Sciatic nerve (tissue), 2 donors: ENCODE results near the gene TCF3. TPM values are rescaled to one million over a fixed set of nuclear protein-coding genes. Genes with fewer than 3 reads are reported as not detected.

ENCODE experiments used
- ATAC-seq: fragments of 200-7000 bp; cut with Tn5 transposase; one replicate; pipeline ENCODE4 v1.9.1; 2020; ENCODE audit warnings: mild to moderate bottlenecking, moderate library complexity
- DNase-seq: peaks from one replicate; pipeline ENCODE4 v3.0.0-alpha.2; 2020; ENCODE audit warnings: low spot score
- intact Hi-C: fragments of 100-400 bp; cut with DNase I; formaldehyde crosslinking; loops from one replicate; pipeline ENCODE4 v1.14.2; 2022
- total RNA-seq: library from RNA; stranded (reverse); fragmentation: NEBNext Ultra II Directional; extraction: Animal tissue kit (Norgen Biotek cat#: 25700); gene quantifications from one replicate; pipeline ENCODE4 v1.2.1, GENCODE V29; 2021
- donor health status: DM: no; HTN: no; CAD: no.
- donor health status: DM: no; HTN: no; CAD: no.

Gene TCF3
- total RNA-seq, 1 donor from 2014 or later = 48.7 TPM

DNA sequence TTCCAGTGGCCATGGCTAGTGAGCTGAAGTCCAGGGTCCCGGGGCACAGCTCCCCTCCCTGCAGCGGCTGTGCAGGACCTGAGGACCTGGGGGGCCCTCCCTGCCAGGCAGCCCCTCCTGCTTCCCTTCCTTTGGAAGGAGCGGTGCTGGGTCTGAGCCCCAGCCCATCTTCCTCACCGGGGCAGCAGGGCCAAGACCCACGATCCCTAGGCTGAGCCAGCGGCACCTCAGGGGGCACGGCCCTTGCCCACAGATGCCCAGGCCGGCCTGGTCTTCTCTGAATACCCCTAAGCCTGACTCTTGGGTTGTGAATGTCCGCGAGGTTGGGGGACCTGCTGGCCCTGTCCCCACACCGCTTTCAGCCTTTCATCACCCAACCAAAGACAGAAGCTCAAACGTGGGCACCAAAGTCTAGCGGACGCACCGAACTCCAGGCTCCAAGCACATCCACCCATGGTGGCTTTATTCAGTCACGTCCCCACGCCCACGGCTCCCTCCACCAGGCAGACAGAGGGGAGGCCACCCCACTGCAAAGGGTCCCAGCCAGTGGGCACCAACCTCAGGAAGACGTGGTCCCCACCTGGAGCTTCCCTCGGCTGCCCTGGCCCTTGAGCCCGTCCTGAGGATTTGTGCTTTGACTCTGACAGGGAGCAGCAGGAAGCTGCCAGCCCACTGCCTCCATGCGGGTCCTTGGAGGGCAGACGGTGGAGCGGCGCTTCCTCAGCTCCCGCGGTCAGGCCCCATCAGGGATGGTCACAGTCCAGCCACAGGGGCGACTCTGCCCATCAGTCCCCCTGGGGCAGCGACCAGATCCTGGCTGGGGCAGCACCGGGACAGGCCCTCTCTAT, 75.9 kb downstream of the TCF3 start:
- intact Hi-C loops = no loop called here
- DNase-seq (no peak), ATAC-seq (no peak)

DNA sequence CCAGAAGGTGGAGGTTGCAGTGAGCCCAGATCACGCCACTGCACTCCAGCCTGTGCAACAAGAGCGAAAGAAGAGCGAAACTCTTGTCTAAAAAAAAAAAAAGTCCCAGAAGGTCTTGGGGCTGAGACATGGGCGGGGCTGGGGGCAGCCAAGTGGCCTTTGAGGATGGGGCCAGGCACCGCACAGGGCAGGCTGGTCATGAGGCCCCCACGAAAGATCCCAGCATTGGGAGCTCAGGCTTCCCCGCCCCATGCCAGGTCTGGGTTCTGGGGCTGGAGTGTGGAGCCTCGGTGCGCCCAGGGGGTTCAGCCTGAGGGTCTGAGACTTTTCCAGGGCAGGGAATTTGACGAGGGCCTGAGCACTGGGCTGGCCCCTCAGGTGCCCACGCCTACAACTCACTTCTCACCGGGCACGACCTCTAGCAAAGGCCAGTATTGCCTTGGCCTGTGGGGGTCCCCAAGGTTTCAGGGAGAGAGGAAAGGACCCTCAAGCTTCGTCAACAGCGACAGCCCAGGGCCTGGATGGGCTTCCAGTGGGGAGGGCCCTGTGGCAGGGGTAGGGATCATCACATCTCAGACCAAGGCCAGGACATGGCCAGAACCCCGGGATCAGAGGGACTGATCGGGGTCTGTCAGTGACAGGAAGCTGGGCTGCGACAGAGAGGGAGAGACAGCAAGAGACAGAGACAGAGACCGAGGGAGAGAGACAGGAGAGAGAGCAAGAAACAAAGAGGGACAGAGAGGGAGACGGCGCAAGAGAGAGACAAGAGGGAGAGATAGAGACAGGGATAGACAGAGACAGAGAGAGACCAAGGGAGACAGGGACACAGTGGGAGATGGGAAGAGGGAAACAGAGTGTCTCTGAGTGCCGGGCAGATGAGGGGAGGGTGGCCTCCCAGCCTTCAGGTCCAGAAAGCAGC, 76.8 kb downstream of the TCF3 start:
- intact Hi-C loops = no loop called here
- no peak for ATAC-seq
- no peak for DNase-seq

DNA sequence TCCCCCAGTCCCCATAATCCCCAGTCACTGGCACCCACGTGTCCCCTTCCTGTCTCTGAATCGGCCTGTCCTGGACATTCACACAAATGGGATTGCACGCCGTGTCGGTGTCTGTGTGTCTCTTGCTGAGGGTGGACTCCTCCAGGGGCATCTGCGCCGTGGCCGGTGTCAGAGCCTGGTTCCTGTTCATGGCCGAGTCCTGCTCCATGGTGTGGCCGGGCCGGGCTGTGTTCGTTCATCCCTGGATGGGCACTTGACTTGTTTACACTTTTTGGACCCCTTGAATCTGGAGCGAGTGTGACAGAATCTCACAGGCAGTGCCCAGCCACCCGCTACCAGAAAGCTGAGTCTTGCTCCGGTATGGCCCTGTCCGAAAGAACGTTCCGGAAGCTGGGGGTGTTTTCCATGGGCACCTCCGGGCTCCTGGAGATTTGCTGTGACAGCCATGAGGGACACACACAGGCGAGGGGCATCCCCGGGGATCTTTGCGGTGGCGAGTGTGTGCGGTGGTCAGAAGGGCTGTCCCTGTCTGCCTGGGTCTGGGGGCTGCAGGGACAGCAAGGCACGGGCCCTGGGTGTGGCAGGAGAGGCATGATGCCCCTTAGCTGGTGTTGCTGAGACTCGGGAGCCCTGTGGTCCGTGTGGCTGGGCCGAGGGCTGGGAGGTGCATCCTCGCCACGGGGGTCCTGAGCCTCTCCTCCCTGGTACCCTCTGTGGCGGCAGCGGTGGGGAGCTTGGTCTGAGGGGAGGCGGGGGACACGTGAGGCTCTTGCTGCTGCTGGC, 77.9 kb downstream of the TCF3 start:
- no peak for DNase-seq
- intact Hi-C loops = no loop called here
- ATAC-seq = no peak

DNA sequence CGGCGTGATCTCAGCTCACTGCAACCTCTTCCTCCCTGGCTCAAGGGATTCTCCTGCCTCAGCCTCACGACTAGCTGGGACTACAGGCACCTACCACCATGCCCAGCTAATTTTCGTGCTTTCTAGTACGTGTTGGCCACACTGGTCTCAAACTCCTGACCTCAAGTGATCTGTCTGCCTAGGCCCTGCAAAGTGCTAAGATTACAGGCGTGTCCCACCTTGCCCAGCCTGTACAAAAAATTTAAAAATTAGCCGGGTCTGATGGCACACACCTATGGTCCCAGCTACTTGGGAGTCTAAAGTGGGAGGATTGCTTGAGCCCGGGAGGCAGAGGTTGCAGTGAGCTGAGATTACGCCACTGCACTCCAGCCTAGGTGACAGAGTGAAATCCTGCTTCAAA, 79.6 kb downstream of the TCF3 start:
- intact Hi-C loops = no loop called here
- no peak for DNase-seq
- no peak for ATAC-seq

DNA sequence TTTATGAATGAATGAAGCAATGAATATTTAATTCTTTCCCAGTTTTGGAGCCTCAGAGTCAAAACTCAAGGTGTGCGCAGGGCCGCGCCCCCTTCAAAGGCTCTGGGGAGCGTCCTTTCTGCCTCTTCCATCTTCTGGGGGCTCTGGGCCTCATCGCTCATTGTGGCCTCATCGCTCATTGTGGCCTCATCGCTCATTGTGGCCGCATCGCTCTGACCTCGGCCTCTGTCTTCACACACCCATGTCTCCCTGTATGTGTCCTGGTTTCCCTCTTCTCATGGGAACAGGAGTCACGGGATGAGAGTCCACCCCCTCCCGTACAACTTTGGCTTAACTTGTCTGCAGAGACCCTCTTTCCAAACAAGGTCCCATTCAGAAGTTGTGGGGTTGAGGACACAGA, 81.1 kb downstream of the TCF3 start:
- ATAC-seq = no peak
- intact Hi-C loops = no loop called here
- DNase-seq = no peak

DNA sequence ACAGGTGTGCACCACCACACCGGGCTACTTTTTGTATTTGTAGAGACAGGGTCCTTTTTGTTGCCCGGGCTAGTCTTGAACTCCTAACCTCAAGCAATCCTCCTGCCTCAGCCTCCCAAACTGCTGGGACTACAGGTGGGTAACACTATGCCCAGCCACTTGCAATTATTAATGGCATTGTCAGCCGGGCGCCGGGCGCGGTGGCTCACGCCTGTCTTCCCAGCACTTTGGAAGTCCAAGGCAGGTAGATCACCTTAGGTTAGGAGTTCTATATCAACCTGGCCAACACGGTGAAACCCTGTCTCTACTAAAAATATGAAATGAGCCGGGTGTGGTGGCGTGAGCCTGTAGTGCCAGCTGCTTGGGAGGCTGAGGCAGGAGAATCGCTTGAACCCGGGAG, 81.6 kb downstream of the TCF3 start:
- intact Hi-C loops = no loop called here
- DNase-seq (no peak), ATAC-seq (no peak)

DNA sequence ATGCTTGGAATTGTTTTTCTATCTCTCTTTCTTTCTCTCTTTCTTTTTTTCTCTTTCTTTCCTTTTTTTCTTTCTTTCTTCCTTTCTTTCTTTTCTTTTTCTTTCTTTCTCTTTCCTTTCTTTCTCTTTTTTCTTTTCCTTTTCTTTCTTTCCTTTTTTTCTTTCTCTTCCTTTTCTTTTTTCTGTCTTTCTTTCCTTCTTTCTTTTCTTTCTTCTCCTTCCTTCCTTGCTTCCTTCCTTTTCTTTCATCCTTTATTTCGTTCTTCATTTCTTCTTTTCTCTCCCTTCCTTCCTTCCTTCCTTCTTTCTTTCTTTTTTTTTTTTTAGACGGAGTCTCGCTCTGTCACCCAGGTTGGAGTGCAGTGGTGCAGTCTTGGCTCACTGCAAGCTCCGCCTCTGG, 82.4 kb downstream of the TCF3 start:
- ATAC-seq (no peak), DNase-seq (no peak)
- intact Hi-C loops = no loop called here

DNA sequence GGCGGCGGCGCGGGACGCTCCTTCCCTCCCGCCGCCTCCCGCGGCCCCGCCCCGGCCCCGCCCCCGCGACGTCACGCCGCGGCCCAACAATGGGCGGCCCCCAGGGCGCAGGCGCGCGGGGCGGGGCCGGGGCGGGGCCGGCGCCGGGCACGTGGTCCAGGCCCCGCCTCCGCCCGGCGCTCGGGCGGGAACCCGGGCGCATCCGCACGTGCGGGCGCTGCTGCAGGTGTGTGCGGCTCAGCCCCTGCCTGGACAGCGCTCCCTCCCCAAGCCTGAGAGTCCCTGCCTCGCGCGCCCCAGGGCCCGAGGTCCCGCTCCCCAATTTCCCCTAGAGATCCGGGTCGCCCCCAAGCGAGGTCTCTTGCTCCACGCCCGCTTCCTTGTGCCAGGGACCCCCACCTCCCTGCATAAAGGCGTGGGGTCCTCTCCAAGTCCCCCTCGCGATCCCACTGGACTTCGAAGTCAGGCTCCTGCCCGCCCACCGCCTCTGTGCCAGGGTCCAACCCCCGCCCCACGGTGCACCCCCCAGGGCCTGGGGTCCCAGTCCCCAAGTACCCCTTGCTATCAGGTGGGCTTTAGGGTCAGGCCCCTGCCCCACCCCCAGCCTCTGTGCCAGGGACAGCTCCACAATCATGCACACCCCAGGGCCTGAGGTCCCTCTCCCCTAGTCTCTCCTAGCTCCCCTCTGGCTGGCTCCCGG, 83.9 kb downstream of the TCF3 start, which contains the start of gene MEX3D:
Gene MEX3D (minus strand): TSS at position 6 of the 700 bp plus-strand sequence. CDS start 267 bp downstream, outside the sequence.
- peak; percentile 74 for ATAC-seq
- intact Hi-C loops = no loop called here
- peak; percentile 87 for DNase-seq

DNA sequence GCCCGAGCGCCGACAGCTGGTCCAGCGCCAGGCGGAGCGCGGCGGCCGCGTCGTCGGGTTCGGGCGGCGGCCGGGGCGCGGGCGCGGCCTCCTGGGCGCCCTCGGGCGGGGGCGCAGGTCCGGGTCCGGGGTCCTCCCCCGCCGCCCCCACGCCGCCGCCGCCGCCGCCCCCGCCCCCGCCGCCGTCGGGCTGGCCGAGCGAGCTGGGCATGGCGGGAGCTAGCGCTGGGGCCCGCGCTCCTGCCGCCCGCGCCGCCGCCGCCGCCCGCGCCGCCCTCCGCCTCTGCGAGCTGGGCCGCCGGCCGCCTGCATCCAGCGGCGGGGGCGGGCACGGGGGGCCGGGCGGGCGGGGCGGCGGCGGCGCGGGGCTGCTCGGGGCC, 84.6 kb downstream of the TCF3 start:
- intact Hi-C loops = no loop called here
- no peak for DNase-seq
- no peak for ATAC-seq

DNA sequence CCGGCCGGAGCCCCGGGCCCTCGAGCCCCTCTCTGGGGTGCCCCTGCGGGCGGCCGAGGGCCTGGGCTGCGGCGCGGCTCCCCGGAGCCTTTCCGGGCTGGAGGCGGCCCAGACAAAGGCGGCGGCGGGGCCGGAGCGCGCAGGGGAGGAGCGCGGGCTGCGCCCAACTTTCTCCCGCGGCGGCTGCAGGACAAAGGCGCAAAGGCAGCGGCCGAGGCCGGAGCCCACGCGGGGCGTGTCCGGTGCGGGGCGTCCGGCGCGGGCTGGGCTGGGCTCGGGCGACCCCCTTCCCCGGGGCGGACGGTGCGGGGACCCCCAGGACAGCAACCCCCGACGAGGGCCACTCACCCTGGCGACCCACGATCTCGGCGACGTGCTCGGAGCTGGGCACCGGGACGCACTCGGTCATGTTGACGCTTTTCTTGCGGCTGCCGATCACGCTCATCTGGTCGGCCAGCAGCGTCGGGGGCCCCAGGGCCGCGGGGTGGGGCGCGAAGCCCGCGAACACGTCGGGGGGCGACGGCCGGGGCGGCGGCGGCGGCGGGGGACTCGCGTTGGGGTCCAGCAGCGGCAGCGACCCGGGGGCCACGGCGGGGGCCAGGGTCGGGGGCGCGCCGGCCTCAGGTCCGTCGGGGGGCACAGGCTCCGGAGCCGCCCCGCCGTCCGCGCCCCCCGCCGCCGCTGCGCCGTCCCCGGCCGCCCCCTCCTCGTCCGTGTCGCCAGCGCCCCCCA, 85.1 kb downstream of the TCF3 start:
- DNase-seq = no peak
- no peak for ATAC-seq
- intact Hi-C loops = no loop called here

DNA sequence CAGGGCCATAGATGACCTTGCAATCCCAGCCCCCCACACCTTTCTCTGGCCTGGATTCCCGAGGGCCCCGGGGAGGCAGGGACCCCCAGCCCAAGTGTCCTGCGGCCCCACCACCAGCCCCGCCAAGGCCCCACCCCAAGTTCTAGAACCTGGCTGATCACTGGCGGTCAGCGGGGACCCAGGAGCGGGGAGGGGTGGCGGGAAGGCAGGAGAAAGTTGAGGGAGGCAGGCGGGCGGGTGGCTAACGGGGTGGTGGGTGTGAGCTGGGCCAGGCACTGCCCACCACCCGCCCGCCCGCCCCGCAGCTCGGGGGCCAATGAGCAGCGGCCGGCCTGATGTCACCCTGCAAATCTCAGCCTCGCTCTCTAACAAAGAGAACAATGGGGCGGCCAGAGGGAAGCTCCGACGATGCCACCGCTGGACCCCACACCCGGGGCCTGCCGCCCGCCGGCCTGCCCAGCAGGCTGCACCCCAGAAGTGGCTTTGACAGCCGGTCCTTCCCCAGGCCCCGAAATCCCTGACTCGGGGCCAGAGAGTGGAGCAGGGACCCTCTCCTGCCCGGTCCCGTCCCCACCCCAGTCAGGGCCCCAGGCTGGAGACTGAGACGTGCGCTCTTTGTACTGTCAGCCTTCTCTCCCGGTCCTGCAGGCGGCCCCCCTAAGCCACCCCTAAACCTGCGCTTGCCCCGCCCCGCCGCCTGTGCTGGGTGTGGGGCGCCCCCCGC, 85.9 kb downstream of the TCF3 start:
- ATAC-seq = peak; percentile 92
- DNase-seq = peak; percentile 85
- intact Hi-C loops = no loop called here

DNA sequence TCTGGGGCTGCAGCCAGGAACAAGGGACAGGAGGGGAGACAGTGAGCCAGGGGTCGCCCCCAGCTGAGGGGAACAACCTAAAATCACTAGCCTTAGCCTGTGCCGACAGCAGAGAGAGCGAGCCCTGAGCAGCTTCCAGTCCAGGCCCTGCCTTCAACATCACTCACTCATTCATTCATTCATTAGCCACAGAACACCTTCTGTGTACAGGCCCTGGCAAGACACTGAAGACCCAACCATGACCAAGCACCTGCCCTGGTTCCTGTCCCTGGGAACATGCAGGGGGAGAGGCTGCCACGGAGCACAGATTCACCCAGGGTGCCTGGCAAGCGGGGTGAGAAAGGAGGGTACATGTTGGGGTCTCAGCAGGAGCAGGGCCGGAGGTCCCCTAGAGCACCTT, 89.2 kb downstream of the TCF3 start:
- intact Hi-C loops = no loop called here
- no peak for ATAC-seq
- no peak for DNase-seq

DNA sequence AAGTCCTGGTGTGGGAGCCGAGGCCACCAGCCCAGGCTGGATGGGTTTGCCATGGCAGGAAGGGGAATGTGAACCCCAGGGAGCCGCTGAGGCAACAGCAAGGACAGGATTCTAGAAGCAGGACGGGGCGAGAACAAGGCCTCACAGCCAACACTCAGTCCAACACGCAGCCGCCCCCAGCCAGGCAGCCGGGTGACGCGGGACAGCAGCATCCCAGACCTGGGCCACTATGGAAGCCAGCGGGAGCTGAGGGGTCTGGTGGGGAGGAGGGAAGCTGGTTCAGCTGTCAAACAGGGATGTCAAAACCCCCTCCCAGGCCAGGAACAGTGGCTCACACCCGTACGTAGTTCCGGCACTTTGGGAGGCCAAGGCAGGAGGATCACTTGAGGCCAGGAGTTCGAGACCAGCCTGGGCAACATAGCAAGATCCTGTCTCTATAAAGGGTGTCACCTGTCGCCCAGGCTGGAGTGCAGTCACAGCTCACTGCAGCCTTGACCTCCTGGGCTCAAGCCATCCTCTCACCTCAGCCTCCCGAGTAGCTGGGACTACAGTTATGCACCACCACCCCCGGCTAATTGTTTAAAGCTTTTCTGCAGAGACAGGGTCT, 91.1 kb downstream of the TCF3 start:
- intact Hi-C loops = no loop called here
- DNase-seq (peak; percentile 58), ATAC-seq (no peak)

DNA sequence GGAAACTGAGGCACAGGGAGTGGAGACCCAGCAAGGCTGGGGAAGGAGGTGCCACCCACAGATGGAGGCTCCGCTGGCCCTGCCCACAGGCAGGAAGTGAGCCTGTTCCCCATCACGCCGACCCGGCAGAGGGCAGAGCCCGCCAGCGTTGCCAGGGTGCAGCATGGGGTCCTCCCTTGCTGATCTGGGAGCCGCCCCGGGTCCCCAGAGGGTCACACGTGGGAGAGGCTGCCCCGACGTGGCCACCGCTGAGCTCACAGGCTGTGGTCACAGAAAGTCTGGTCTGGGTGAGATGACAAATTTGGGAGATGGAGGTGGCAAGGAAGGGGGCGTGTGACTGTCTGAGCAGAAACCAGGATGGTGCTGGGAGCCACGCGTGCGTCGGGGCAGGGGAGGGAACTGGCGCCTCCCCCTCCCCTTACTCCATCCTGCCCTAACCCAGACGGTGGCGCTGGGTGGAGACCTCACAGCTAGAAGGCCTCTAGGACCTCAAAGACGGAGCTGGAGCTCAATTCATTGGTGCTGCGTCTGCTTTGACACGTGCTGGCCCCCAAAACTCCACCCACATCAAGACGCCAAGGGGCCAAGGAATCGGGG, 92.0 kb downstream of the TCF3 start:
- intact Hi-C loops = no loop called here
- ATAC-seq (no peak), DNase-seq (no peak)
